Neural cell (in vitro differentiated cells): Measurements from ENCODE around the gene ATG14. TPM values are rescaled to one million over a fixed set of nuclear protein-coding genes. Genes with fewer than 3 reads are reported as not detected.

Experiments used
- H2AFZ ChIP-seq: fragments of 200-600, 300-800 bp; sonication (generic), shearing (Covaris generic); 2 replicates; pipeline ENCODE4 v1.6.0; 2014; ENCODE audit warnings: low read depth, mild to moderate bottlenecking, antibody characterized with exemption, low read length, moderate library complexity
- H3F3A ChIP-seq: fragments of 200-600 bp; shearing (Covaris generic); 2 replicates; pipeline ENCODE4 v1.6.1; 2016; ENCODE audit warnings: mild to moderate bottlenecking, moderate library complexity, mixed read lengths, antibody characterized with exemption, low read length; ENCODE audit not compliant: insufficient read depth, poor library complexity, severe bottlenecking
- H3K27ac ChIP-seq: fragments of 200-600, 300-800 bp; sonication (generic), shearing (Covaris generic); 2 replicates; pipeline ENCODE4 v1.5.1; 2014; ENCODE audit warnings: mild to moderate bottlenecking, low read length, moderate library complexity
- H3K27me3 ChIP-seq: fragments of 300-800, 200-600 bp; sonication (generic), shearing (Covaris generic); 2 replicates; pipeline ENCODE4 v1.6.0; 2014; ENCODE audit warnings: mild to moderate bottlenecking, low read depth, low read length, moderate library complexity; ENCODE audit not compliant: insufficient read depth
- H3K36me3 ChIP-seq: fragments of 300-800, 200-600 bp; sonication (generic), shearing (Covaris generic); 2 replicates; pipeline ENCODE4 v1.5.1; 2014; ENCODE audit warnings: mild to moderate bottlenecking, antibody characterized with exemption, low read length, moderate library complexity; ENCODE audit not compliant: insufficient read depth
- H3K4me2 ChIP-seq: fragments of 300-800, 200-600 bp; sonication (generic), shearing (Covaris generic); 2 replicates; pipeline ENCODE4 v1.6.0; 2014; ENCODE audit warnings: mild to moderate bottlenecking, low read length
- H3K4me3 ChIP-seq: fragments of 300-800, 200-600 bp; sonication (generic), shearing (Covaris generic); 2 replicates; pipeline ENCODE4 v1.5.1; 2014; ENCODE audit warnings: mild to moderate bottlenecking, low read length, moderate library complexity
- H3K79me2 ChIP-seq: fragments of 200-600 bp; shearing (Covaris generic); replicated peaks from 2 replicates; pipeline ENCODE4 v1.6.0; 2014; ENCODE audit warnings: mild to moderate bottlenecking, low read length, moderate library complexity; ENCODE audit not compliant: insufficient read depth
- H3K9ac ChIP-seq: fragments of 300-800, 200-600 bp; sonication (generic), shearing (Covaris generic); 2 replicates; pipeline ENCODE4 v1.6.1; 2016; ENCODE audit warnings: mild to moderate bottlenecking, low read length, mixed read lengths
- H3K9me2 ChIP-seq: fragments of 200-600 bp; shearing (Covaris generic); 2 replicates; pipeline ENCODE4 v1.6.1; 2016; ENCODE audit warnings: mild to moderate bottlenecking, low read length, mixed read lengths; ENCODE audit not compliant: insufficient read depth
- H3K9me3 ChIP-seq: fragments of 200-600, 300-800 bp; sonication (generic), shearing (Covaris generic); 2 replicates; pipeline ENCODE4 v1.6.1; 2016; ENCODE audit warnings: mild to moderate bottlenecking, mixed run types, low read length, moderate library complexity, mixed read lengths
- H4K20me1 ChIP-seq: fragments of 200-600 bp; shearing (Covaris generic); 2 replicates; pipeline ENCODE4 v1.6.1; 2016; ENCODE audit warnings: mild to moderate bottlenecking, mixed run types; ENCODE audit not compliant: insufficient read depth
- CTCF ChIP-seq: fragments of 450-650 bp; IDR thresholded peaks from 2 replicates; pipeline ENCODE4 v1.5.1; 2014; ENCODE audit warnings: antibody characterized with exemption, mild to moderate bottlenecking, moderate library complexity; ENCODE audit not compliant: poor library complexity, severe bottlenecking
- EP300 ChIP-seq: fragments of 450-650 bp; conservative IDR thresholded peaks from 2 replicates; pipeline ENCODE4 v1.6.1; 2014; ENCODE audit warnings: antibody characterized with exemption, mild to moderate bottlenecking, moderate library complexity; ENCODE audit not compliant: poor library complexity, severe bottlenecking
- EZH2 ChIP-seq: fragments of 200-600, 300-800 bp; shearing (Covaris generic), sonication (generic); IDR thresholded peaks from 2 replicates; pipeline ENCODE4 v1.6.1; 2014; ENCODE audit warnings: antibody characterized with exemption, low read length, borderline replicate concordance, mild to moderate bottlenecking; ENCODE audit not compliant: insufficient read depth, poor library complexity, severe bottlenecking
- MXI1 ChIP-seq: fragments of 450-650 bp; conservative IDR thresholded peaks from 2 replicates; pipeline ENCODE4 v1.6.1; 2014; ENCODE audit warnings: antibody characterized with exemption, mild to moderate bottlenecking; ENCODE audit not compliant: poor library complexity, severe bottlenecking
- POLR2AphosphoS5 ChIP-seq: IDR thresholded peaks from 2 replicates; pipeline ENCODE4 v1.6.1; 2012
- RAD21 ChIP-seq: fragments of 450-650 bp; conservative IDR thresholded peaks from 2 replicates; pipeline ENCODE4 v1.6.1; 2014; ENCODE audit warnings: antibody characterized with exemption, mild to moderate bottlenecking, moderate library complexity
- REST ChIP-seq: IDR thresholded peaks from 2 replicates; pipeline ENCODE4 v1.6.1; 2012; ENCODE audit warnings: borderline replicate concordance
- SMC3 ChIP-seq: fragments of 450-650 bp; conservative IDR thresholded peaks from 2 replicates; pipeline ENCODE4 v1.6.1; 2014; ENCODE audit warnings: antibody characterized with exemption, mild to moderate bottlenecking, moderate library complexity; ENCODE audit not compliant: poor library complexity
- TAF1 ChIP-seq: IDR thresholded peaks from 2 replicates; pipeline ENCODE4 v1.6.1; 2012; ENCODE audit warnings: low read depth
- polyA plus RNA-seq: library from polyadenylated mRNA; depleted of rRNA; stranded (reverse); fragments of >200 nt; gene quantifications from 2 replicates; pipeline ENCODE4 v1.2.3, GENCODE V29; 2014

ATG14 gene
- polyA plus RNA-seq, 1 donor from 2014 or later: 28.2 TPM

GRCh38 chr14:55432628-55433027 is 21.0 kb upstream of the ATG14 start:
- Histone ChIP-seq H3K9me3 (no peaks in the 10 kb centered on the region), H4K20me1 (no peaks in the 10 kb centered on the region), H3K79me2 (no peaks in the 10 kb centered on the region), H3K36me3 (no peaks in the 10 kb centered on the region), H3K27ac (no peak overlapping the region), H3K4me3 (no peak overlapping the region), H3F3A (no peaks in the 10 kb centered on the region), H3K27me3 (no peaks in the 10 kb centered on the region), H2AFZ (no peak overlapping the region), H3K9ac (no peak overlapping the region), H3K9me2 (no peaks in the 10 kb centered on the region), H3K4me2 (no peak overlapping the region)
- TF ChIP-seq SMC3 (no peak), EZH2 (no peak), RAD21 (no peak), MXI1 (no peak), EP300 (no peak), REST (no peak), CTCF (no peak), POLR2AphosphoS5 (no peak), TAF1 (no peak)

GRCh38 chr14:55430024-55430690 is 18.5 kb upstream of the ATG14 start:
- H3K4me3 ChIP-seq: no peak overlapping the region
- no peaks in the 10 kb centered on the region for H3F3A ChIP-seq
- H3K27me3 ChIP-seq: no peaks in the 10 kb centered on the region
- no peaks in the 10 kb centered on the region for H3K79me2 ChIP-seq
- no peaks in the 10 kb centered on the region for H3K9me3 ChIP-seq
- H3K36me3 ChIP-seq: no peaks in the 10 kb centered on the region
- no peak overlapping the region for H3K4me2 ChIP-seq
- no peak overlapping the region for H3K9ac ChIP-seq
- no peak overlapping the region for H2AFZ ChIP-seq
- no peaks in the 10 kb centered on the region for H4K20me1 ChIP-seq
- no peak overlapping the region for H3K27ac ChIP-seq
- no peaks in the 10 kb centered on the region for H3K9me2 ChIP-seq
- TF ChIP-seq TAF1 (no peak), CTCF (peak; percentile 20)
